ENCODE results near the gene SYNPO2.
"Not testable (repeated sequence)": the region's sequence is repeated elsewhere in the genome, so short reads cannot be mapped to it uniquely, and the experiment has no call there.

Gene SYNPO2

GRCh38 chr4:118962540-118962939, 73.9 kb downstream of the SYNPO2 start:
- Mint-ChIP-seq H3K4me3 (no peak overlapping the region), H3K9me3 (no peaks in the 10 kb centered on the region), H3K27ac (no peak overlapping the region), H3K4me1 (ENCODE audit: low read depth) (peaks cover 2% of the 10 kb centered on the region), H3K36me3 (ENCODE audit: low read depth) (no peaks in the 10 kb centered on the region), H3K27me3 (ENCODE audit: low read depth) (peaks cover 12% of the 10 kb centered on the region)

- H3K4me3 Mint-ChIP-seq: no peak overlapping the region
- no peak overlapping the region for H3K27ac Mint-ChIP-seq
- H3K36me3 Mint-ChIP-seq (ENCODE audit: low read depth): no peaks in the 10 kb centered on the region
- peaks cover 9% of the 10 kb centered on the region for H3K4me1 Mint-ChIP-seq (ENCODE audit: low read depth)
- peaks cover 6% of the 10 kb centered on the region for H3K27me3 Mint-ChIP-seq (ENCODE audit: low read depth)
- H3K9me3 Mint-ChIP-seq: no peaks in the 10 kb centered on the region
Measured at GRCh38 chr4:118964891-118965411, 76.3 kb downstream of the SYNPO2 start.

GRCh38 chr4:118967393-118967792, 78.7 kb downstream of the SYNPO2 start:
- Mint-ChIP-seq H3K27ac (no peak overlapping the region), H3K4me1 (ENCODE audit: low read depth) (peaks cover 9% of the 10 kb centered on the region), H3K36me3 (ENCODE audit: low read depth) (no peaks in the 10 kb centered on the region), H3K27me3 (ENCODE audit: low read depth) (peaks cover 6% of the 10 kb centered on the region), H3K9me3 (no peaks in the 10 kb centered on the region), H3K4me3 (no peak overlapping the region)

- Mint-ChIP-seq H3K36me3 (ENCODE audit: low read depth) (no peaks in the 10 kb centered on the region), H3K4me3 (no peak overlapping the region), H3K27me3 (ENCODE audit: low read depth) (peaks cover 3% of the 10 kb centered on the region), H3K27ac (no peak overlapping the region), H3K4me1 (ENCODE audit: low read depth) (peaks cover 9% of the 10 kb centered on the region), H3K9me3 (no peaks in the 10 kb centered on the region)
Measured at GRCh38 chr4:118968005-118968404, 79.4 kb downstream of the SYNPO2 start.

GRCh38 chr4:118968813-118969212, 80.2 kb downstream of the SYNPO2 start:
- peaks cover 9% of the 10 kb centered on the region for H3K4me1 Mint-ChIP-seq (ENCODE audit: low read depth)
- no peak overlapping the region for H3K4me3 Mint-ChIP-seq
- no peaks in the 10 kb centered on the region for H3K9me3 Mint-ChIP-seq
- peaks cover 3% of the 10 kb centered on the region for H3K27me3 Mint-ChIP-seq (ENCODE audit: low read depth)
- H3K36me3 Mint-ChIP-seq (ENCODE audit: low read depth): no peaks in the 10 kb centered on the region
- no peak overlapping the region for H3K27ac Mint-ChIP-seq

- Mint-ChIP-seq H3K27me3 (ENCODE audit: low read depth) (peaks cover 3% of the 10 kb centered on the region), H3K36me3 (ENCODE audit: low read depth) (no peaks in the 10 kb centered on the region), H3K4me3 (no peak overlapping the region), H3K27ac (no peak overlapping the region), H3K4me1 (ENCODE audit: low read depth) (peaks cover 9% of the 10 kb centered on the region), H3K9me3 (no peaks in the 10 kb centered on the region)
Measured at GRCh38 chr4:118969359-118969758, 80.7 kb downstream of the SYNPO2 start.

GRCh38 chr4:118972167-118972566, 83.5 kb downstream of the SYNPO2 start:
- no peaks in the 10 kb centered on the region for H3K27me3 Mint-ChIP-seq (ENCODE audit: low read depth)
- H3K9me3 Mint-ChIP-seq: no peaks in the 10 kb centered on the region
- peaks cover 7% of the 10 kb centered on the region for H3K4me1 Mint-ChIP-seq (ENCODE audit: low read depth)
- no peak overlapping the region for H3K27ac Mint-ChIP-seq
- H3K4me3 Mint-ChIP-seq: no peak overlapping the region
- no peaks in the 10 kb centered on the region for H3K36me3 Mint-ChIP-seq (ENCODE audit: low read depth)

GRCh38 chr4:118973295-118973694, 84.6 kb downstream of the SYNPO2 start:
- H3K27ac Mint-ChIP-seq: no peak overlapping the region
- peaks cover 2% of the 10 kb centered on the region for H3K4me1 Mint-ChIP-seq (ENCODE audit: low read depth)
- H3K36me3 Mint-ChIP-seq (ENCODE audit: low read depth): no peaks in the 10 kb centered on the region
- H3K27me3 Mint-ChIP-seq (ENCODE audit: low read depth): no peaks in the 10 kb centered on the region
- H3K4me3 Mint-ChIP-seq: no peak overlapping the region
- no peaks in the 10 kb centered on the region for H3K9me3 Mint-ChIP-seq

GRCh38 chr4:118974758-118975157, 86.1 kb downstream of the SYNPO2 start:
- no peaks in the 10 kb centered on the region for H3K27me3 Mint-ChIP-seq (ENCODE audit: low read depth)
- H3K9me3 Mint-ChIP-seq: no peaks in the 10 kb centered on the region
- H3K36me3 Mint-ChIP-seq (ENCODE audit: low read depth): no peaks in the 10 kb centered on the region
- no peak overlapping the region for H3K4me3 Mint-ChIP-seq
- no peak overlapping the region for H3K27ac Mint-ChIP-seq
- H3K4me1 Mint-ChIP-seq (ENCODE audit: low read depth): no peaks in the 10 kb centered on the region

- Mint-ChIP-seq H3K27me3 (ENCODE audit: low read depth) (no peaks in the 10 kb centered on the region), H3K9me3 (no peaks in the 10 kb centered on the region), H3K27ac (no peak overlapping the region), H3K4me3 (no peak overlapping the region), H3K4me1 (ENCODE audit: low read depth) (no peaks in the 10 kb centered on the region), H3K36me3 (ENCODE audit: low read depth) (no peaks in the 10 kb centered on the region)
Measured at GRCh38 chr4:118975449-118976192, 87.0 kb downstream of the SYNPO2 start.

- H3K27me3 Mint-ChIP-seq (ENCODE audit: low read depth); H3K36me3 Mint-ChIP-seq (ENCODE audit: low read depth); H3K4me3 Mint-ChIP-seq; H3K9me3 Mint-ChIP-seq; H3K27ac Mint-ChIP-seq; H3K4me1 Mint-ChIP-seq (ENCODE audit: low read depth): not testable (repeated sequence)
Measured at GRCh38 chr4:118976193-118976560, 87.5 kb downstream of the SYNPO2 start.

- H3K27me3 Mint-ChIP-seq (ENCODE audit: low read depth); H3K4me1 Mint-ChIP-seq (ENCODE audit: low read depth); H3K4me3 Mint-ChIP-seq; H3K27ac Mint-ChIP-seq; H3K36me3 Mint-ChIP-seq (ENCODE audit: low read depth); H3K9me3 Mint-ChIP-seq: not testable (repeated sequence)
Measured at GRCh38 chr4:118977100-118977499, 88.4 kb downstream of the SYNPO2 start.

- no peak overlapping the region for H3K4me3 Mint-ChIP-seq
- H3K9me3 Mint-ChIP-seq: no peaks in the 10 kb centered on the region
- H3K36me3 Mint-ChIP-seq (ENCODE audit: low read depth): no peaks in the 10 kb centered on the region
- no peaks in the 10 kb centered on the region for H3K4me1 Mint-ChIP-seq (ENCODE audit: low read depth)
- peaks cover 10% of the 10 kb centered on the region for H3K27me3 Mint-ChIP-seq (ENCODE audit: low read depth)
- no peak overlapping the region for H3K27ac Mint-ChIP-seq
Measured at GRCh38 chr4:118979712-118980111, 91.1 kb downstream of the SYNPO2 start.

GRCh38 chr4:118981171-118981838, 92.7 kb downstream of the SYNPO2 start:
- Mint-ChIP-seq H3K4me1 (ENCODE audit: low read depth) (no peaks in the 10 kb centered on the region), H3K9me3 (no peaks in the 10 kb centered on the region), H3K4me3 (no peak overlapping the region), H3K27me3 (ENCODE audit: low read depth) (peaks cover 10% of the 10 kb centered on the region), H3K36me3 (ENCODE audit: low read depth) (no peaks in the 10 kb centered on the region), H3K27ac (no peak overlapping the region)

GRCh38 chr4:118981839-118982381, 93.3 kb downstream of the SYNPO2 start:
- H3K27ac Mint-ChIP-seq: no peak overlapping the region
- H3K4me1 Mint-ChIP-seq (ENCODE audit: low read depth): no peaks in the 10 kb centered on the region
- no peaks in the 10 kb centered on the region for H3K36me3 Mint-ChIP-seq (ENCODE audit: low read depth)
- H3K9me3 Mint-ChIP-seq: no peaks in the 10 kb centered on the region
- peaks cover 10% of the 10 kb centered on the region for H3K27me3 Mint-ChIP-seq (ENCODE audit: low read depth)
- H3K4me3 Mint-ChIP-seq: no peak overlapping the region

All from T-helper 1 cell treated with Interleukin-12 subunit alpha and Interleukin-12 subunit beta and Interleukin-4 antibody, amounts not matched to agents 30 μg/mL and 1 μg/mL, for 36 hours (primary cell).